ENCODE data around the gene GAB1.

GAB1 gene

DNA sequence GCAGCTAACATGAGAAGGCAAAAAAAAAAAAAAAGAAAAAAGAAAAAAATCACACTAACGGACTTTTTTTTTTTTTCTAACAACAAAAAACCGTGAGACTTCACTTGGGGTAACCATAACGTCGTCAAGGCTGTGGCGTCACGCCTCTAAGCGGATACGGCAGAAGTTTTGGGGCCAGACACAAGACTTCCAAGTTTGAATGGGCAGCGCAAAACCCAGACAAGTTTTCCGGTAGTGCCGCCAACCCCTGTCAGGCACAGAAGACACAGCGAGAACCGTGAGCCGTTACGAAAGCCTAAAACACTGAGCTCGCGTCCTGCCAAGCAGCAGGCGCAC lies 176.3 kb downstream of the GAB1 start:
- DNase-seq: no peak

- peak; percentile 93 for DNase-seq
These were observed 176.9 kb downstream of the GAB1 start, which contains the start of gene SMARCA5 for GRCh38 chr4:143513314-143514168. Gene SMARCA5, plus strand, starts transcription at chr4:143513702. Its CDS starts 223 bp downstream, at chr4:143513925.

DNA sequence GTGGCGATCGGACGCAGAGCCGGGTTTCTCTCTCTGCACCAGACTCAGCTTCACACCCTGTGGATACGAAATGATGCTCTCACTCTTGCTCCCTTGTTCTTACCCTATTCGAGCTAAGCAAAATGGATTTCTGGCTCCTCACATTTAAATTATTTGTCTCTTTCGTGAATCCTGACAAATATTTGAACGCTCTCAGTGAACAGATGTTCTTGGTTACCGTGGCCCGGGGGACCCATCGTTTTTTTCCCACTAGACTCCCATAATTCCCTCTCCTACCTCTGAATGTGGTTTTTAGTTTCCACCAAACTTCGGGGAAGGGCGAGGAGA lies 177.5 kb downstream of the GAB1 start:
- no peak for DNase-seq

DNA sequence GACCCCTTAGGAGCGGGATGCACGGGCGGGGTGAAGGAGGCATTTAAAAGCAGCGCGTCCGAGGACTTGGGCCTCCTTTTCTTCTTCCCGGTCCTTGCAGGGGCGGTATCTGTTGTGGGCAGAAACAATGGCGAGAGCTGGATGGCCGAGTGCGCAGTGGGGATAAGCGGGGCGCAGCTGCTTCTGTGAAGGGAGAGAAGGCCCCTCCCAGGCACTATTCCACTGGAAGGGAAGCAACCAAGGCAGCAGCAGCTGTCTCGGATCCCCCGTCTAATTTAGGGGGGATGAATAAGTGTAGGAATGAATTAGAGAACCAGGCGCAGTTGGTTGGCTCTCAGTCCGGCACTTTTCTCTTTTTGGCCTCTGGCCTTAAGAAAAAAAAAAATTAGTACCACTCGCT lies 177.8 kb downstream of the GAB1 start:
- DNase-seq: peak; percentile 29

GRCh38 chr4:143514901-143515300 lies 178.2 kb downstream of the GAB1 start:
- no peak for DNase-seq

DNA sequence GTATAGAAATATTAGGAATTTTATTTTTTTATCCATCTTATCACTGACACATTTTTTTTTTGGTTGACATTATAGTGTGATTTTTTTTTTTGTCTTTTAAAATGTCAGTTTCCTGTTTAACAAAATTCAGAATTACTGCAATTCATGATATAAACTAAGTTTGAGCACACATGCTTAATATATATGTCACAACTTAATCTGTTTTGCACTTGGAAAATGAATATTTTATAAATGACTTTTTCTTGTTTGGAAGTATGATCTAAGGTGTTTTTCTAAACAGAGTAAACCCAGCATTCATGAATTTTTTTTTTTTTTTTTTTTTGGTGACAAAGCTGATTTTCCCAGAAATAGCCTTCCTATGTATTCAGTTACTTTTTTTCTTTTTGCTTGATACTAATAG lies 179.2 kb downstream of the GAB1 start:
- no peak for DNase-seq

DNA sequence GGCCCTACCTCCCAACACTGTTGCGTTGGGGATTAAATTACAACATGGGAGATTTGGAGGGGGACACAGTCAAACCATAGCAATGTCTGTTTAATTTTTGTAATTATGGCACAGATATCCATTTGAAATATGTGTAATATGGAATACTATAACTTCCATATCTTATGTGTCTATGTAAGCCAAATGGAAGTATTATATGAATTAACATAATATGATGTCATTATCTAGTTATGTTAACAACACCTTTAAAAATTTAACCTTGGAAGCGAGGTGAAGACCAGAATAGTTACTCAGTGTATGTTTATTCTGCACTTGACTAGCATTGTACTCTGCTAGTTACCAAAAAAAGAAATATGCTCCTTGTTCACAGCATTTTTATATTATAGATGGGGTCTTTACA lies 181.1 kb downstream of the GAB1 start:
- no peak for DNase-seq

Measured in HCEC 1CT (cell line).